KOPT-K1 (cell line): ENCODE measurements around the gene GPR89B.
"Not testable (repeated sequence)": the region's sequence is repeated elsewhere in the genome, so short reads cannot be mapped to it uniquely, and the experiment has no call there.

Source experiments
- H3K27ac ChIP-seq: fragments of 200-600 bp; sonication (generic); 2 replicates; pipeline ENCODE4 v1.5.1; 2016; ENCODE audit warnings: antibody characterized with exemption, mild to moderate bottlenecking, low read depth, low read length; ENCODE audit not compliant: poor library complexity, severe bottlenecking
- H3K36me3 ChIP-seq: fragments of 200-600 bp; sonication (generic); 2 replicates; pipeline ENCODE4 v1.5.1; 2017; ENCODE audit warnings: antibody characterized with exemption, mild to moderate bottlenecking, low read length, moderate library complexity; ENCODE audit not compliant: insufficient read depth
- H3K9me3 ChIP-seq: fragments of 200-600 bp; sonication (generic); 2 replicates; pipeline ENCODE4 v1.5.1; 2017; ENCODE audit warnings: antibody characterized with exemption, low read length, mild to moderate bottlenecking; ENCODE audit not compliant: insufficient read depth, poor library complexity, severe bottlenecking

The GPR89B gene

GRCh38 chr1:148037850-148038461 lies 109.7 kb downstream of the GPR89B start:
- not testable (repeated sequence) for H3K9me3 ChIP-seq, H3K36me3 ChIP-seq, H3K27ac ChIP-seq

- H3K27ac ChIP-seq, result peak overlapping the region; percentile 9
- H3K36me3 ChIP-seq, H3K9me3 ChIP-seq: not testable (repeated sequence)
These were observed 110.5 kb downstream of the GPR89B start for GRCh38 chr1:148038462-148039333.
